Mucosa of rectum (tissue), 2 donors: ENCODE data around the gene L2HGDH.
"Not testable (repeated sequence)": the region's sequence is repeated elsewhere in the genome, so short reads cannot be mapped to it uniquely, and the experiment has no call there.

Experiments used
- H3K27ac ChIP-seq, 2 donors: one replicate each; pipeline ENCODE4 v1.7.0; 2013; ENCODE audit warnings: inconsistent platforms in 2 of 2, low read depth in 2 of 2, low read length in 2 of 2
- H3K27me3 ChIP-seq, 2 donors: one replicate each; pipeline ENCODE4 v1.7.0; 2013; ENCODE audit warnings: low read length in 2 of 2; ENCODE audit not compliant: control insufficient read depth in 2 of 2, insufficient read depth in 2 of 2
- H3K36me3 ChIP-seq, 2 donors: one replicate each; pipeline ENCODE4 v1.7.0; 2013; ENCODE audit warnings: low read length in 2 of 2; ENCODE audit not compliant: control insufficient read depth in 2 of 2, insufficient read depth in 2 of 2
- H3K4me1 ChIP-seq, 2 donors: one replicate each; pipeline ENCODE4 v1.7.0; 2013; ENCODE audit warnings: low read length in 2 of 2, mild to moderate bottlenecking in 1 of 2; ENCODE audit not compliant: control insufficient read depth in 2 of 2, insufficient read depth in 2 of 2
- H3K4me3 ChIP-seq, 2 donors: one replicate each; pipeline ENCODE4 v1.7.0; 2013; ENCODE audit warnings: low read length in 2 of 2
- H3K9ac ChIP-seq, 2 donors: one replicate each; pipeline ENCODE4 v1.7.0; 2013; ENCODE audit warnings: low read length in 2 of 2, low read depth in 1 of 2, mild to moderate bottlenecking in 1 of 2
- H3K9me3 ChIP-seq, 2 donors: one replicate each; pipeline ENCODE4 v1.7.0; 2013; ENCODE audit warnings: low read length in 2 of 2; ENCODE audit not compliant: control insufficient read depth in 2 of 2
- donor health status: healthy.
- donor health status: Normal muscosa, but diverticular disease.

The L2HGDH gene

DNA sequence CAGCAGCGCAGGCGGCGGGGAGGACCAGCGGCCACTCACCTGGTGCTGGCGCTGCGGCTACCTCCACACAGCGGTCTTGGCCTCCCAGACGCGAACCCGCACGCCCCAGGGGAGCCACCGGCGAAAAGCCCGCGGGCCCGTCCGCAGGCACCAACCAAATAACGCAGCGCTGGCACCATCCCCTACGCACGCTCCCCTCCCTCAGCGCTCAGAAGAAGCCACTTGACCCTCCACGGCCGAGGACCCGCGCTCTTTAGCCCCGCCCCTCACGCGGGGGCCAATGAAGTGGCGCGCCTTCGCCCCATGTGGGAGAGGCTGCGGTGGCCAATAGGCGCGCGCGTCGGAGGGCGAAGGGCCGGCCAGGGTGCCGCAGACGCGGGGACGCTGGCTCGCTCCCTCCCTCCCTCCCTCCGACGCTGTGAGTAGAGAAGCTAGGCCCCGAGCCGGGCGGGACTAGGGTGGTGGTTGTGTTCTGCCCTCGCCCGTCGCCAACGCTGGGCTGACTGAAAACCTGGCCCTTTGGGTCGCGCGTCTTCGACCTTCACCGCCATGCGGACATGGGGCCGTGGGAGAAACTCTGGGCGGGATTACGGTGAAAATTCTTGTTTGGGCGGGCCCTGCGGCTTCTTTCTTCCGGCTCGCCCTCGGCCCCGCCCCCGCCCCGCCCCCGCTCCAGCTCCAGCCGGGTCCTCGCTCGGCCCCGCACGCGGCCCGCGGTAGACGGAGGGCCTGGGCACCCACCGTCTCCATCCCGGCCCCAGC, at the start of gene L2HGDH, which contains the start of gene DMAC2L:
Gene L2HGDH, minus strand, starts transcription at position 258 of the 762 bp plus-strand sequence. Its CDS starts 79 bp downstream, at position 179.
Gene DMAC2L, plus strand, starts transcription at position 353 of the 762 bp plus-strand sequence. CDS start 9,164 bp downstream, outside the sequence.
- Histone ChIP-seq H3K4me1 (peaks cover 17% of the 10 kb centered on the region in 2 donors), H3K9me3 (no peaks in the 10 kb centered on the region)

DNA sequence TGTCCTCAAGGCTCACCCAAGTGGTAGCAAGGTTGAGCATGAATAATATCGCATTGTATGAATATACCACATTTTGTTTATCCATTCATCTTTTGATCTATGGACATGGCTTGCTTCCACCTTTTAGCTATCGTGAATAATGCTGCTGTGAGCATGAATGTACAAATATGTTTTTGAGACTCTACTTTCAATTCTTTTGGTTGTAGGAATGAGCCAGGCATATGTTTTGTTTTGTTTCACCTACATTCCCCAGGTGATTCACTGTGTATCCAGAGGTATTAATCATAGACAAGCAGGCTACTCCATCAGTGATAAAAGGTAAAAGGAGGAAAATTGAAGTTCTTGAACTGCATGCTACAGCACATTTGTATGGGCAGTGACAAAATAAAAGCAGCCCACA, 48.8 kb upstream of the L2HGDH start:
- Histone ChIP-seq H3K9ac (no peak overlapping the region), H3K27ac (no peak overlapping the region), H3K4me3 (no peak overlapping the region), H3K4me1 (peaks cover 11 to 19% of the 10 kb centered on the region in 2 donors), H3K9me3 (no peaks in the 10 kb centered on the region), H3K27me3 (no peaks in the 10 kb centered on the region), H3K36me3 (peaks cover 6 to 9% of the 10 kb centered on the region in 2 donors)

More for the DNA sequence above, at the start of gene L2HGDH, which contains the start of gene DMAC2L:
- peak within 1 kb of the TSS; percentile 94 to 97 for H3K27ac ChIP-seq
- peak within 1 kb of the TSS; percentile 95 to 97 for H3K4me3 ChIP-seq
- H3K27me3 ChIP-seq = no peaks in the 10 kb centered on the region
- H3K9ac ChIP-seq = peak within 1 kb of the TSS; percentile 86 to 92
- H3K36me3 ChIP-seq = no peaks in the 10 kb centered on the region

DNA sequence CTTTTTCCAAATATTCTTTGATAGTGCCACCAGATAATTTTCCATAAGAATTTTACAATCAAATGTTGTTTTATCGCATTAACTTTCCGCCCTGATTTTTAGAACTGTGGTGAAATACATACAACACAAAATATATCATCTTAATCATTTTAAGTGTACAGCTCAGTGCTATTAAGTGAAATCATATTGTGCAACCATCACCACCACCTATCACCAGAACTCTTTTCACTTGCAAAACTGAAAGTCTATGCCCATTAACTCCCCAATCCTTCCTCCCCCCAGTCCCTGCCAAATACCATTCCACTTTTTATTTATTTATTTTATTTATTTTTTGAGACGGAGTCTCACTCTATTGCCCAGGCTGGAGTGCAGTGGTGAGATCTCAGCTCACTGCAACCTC, 48.1 kb upstream of the L2HGDH start:
- H3K9me3 ChIP-seq = no peaks in the 10 kb centered on the region
- no peak overlapping the region for H3K9ac ChIP-seq
- H3K27me3 ChIP-seq = no peaks in the 10 kb centered on the region
- H3K36me3 ChIP-seq = peaks cover 6 to 9% of the 10 kb centered on the region in 2 donors
- H3K4me3 ChIP-seq = no peak overlapping the region
- no peak overlapping the region for H3K27ac ChIP-seq
- peaks cover 11 to 13% of the 10 kb centered on the region in 2 donors for H3K4me1 ChIP-seq

DNA sequence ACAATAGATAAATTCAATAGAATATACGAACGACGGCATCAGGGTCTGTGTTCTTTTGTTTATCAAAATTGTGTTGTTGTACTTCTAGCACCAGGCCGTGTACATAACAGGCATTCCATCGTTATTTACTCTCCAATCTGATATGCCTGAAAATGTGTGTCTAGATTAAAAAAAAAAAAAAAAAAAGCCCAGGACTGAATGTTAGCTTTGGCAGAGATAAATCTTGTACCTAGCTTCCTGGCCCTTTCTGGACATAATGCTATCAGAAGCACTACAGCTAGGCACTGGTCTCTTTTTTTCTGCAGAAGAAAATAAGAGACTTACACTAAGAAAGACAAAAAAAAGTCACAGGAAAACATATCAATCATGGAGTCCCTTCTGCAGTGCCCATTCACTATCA, 47.6 kb upstream of the L2HGDH start:
- Histone ChIP-seq H3K9ac (no peak overlapping the region), H3K27ac (no peak overlapping the region), H3K9me3 (no peaks in the 10 kb centered on the region), H3K27me3 (no peaks in the 10 kb centered on the region), H3K36me3 (peaks cover 6 to 9% of the 10 kb centered on the region in 2 donors), H3K4me3 (no peak overlapping the region), H3K4me1 (peaks cover 11% of the 10 kb centered on the region in 2 donors)

DNA sequence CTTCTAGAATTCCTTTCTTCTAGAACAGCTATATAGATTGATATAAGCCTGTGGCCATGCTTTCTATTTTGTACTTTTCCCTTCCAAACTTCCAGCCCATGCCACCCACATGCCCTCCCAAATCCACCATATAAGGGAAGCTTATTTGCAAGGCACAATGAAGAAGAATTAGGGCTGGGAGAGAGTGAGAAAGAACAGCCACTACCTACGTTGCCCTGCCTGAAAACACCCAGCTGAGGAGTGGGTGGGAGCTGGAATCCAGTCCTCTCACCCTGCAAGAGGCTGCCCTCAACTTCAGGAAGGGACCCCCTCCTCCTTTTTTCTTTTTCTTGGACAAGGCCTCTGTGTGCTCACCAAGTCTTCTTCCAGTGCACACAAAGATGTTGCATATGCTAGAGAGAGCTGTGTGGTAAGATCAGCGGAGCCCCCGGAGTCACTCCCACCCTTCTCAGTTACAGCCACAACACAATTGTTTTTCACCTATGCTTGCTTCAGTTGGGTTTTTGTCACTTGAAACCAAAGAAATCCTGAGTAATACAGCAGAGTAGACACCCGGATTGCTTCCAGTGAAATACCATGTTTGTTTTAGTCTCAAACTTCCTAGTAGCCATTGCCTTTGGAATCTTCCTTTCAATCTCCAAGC, 45.8 kb upstream of the L2HGDH start:
- Histone ChIP-seq H3K36me3 (peaks cover 6 to 9% of the 10 kb centered on the region in 2 donors), H3K27me3 (no peaks in the 10 kb centered on the region), H3K4me3 (no peak overlapping the region), H3K4me1 (no peaks in the 10 kb centered on the region), H3K9me3 (no peaks in the 10 kb centered on the region), H3K9ac (no peak overlapping the region), H3K27ac (no peak overlapping the region)

DNA sequence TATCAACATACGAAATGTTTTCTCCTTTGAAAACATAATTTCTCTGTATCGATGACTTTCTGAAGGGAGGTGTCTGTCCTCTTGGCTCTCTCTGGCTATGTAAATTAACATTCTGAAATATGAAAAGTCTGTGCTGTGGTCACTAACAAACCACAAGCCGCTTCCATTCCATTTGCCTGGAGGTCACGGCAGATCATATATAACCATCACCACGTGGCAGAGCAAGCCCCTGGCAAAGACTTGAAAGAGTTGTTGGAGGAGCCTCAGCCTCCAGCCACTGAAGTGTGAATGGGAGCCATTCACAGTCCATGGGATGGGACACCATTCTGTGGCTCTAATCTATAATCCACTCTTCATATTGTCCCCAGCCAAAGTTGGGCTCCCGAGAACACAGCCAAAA, 45.1 kb upstream of the L2HGDH start:
- H3K9me3 ChIP-seq = no peaks in the 10 kb centered on the region
- no peak overlapping the region for H3K9ac ChIP-seq
- H3K4me1 ChIP-seq = no peaks in the 10 kb centered on the region
- H3K36me3 ChIP-seq = peaks cover 6 to 9% of the 10 kb centered on the region in 2 donors
- H3K4me3 ChIP-seq = no peak overlapping the region
- no peak overlapping the region for H3K27ac ChIP-seq
- H3K27me3 ChIP-seq = no peaks in the 10 kb centered on the region

DNA sequence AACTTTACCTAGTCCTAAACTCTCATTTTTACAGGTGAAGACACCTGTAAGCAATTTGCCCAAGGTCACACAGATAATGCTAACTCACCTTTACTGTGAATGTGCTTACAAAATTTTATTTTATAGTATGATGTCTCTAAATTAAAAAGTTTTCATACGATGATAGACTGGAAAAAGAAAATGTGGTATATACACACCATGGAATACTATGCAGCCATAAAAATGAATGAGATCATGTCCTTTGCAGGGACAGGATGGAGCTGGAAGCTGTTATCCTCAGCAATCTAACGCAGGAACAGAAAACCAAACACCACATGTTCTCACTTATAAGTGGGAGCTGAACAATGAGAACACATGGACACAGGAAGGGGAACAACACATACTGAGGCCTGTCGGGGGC, 44.3 kb upstream of the L2HGDH start:
- H3K9ac ChIP-seq, H3K36me3 ChIP-seq, H3K27ac ChIP-seq, H3K4me3 ChIP-seq, H3K27me3 ChIP-seq, H3K4me1 ChIP-seq, H3K9me3 ChIP-seq: not testable (repeated sequence)

DNA sequence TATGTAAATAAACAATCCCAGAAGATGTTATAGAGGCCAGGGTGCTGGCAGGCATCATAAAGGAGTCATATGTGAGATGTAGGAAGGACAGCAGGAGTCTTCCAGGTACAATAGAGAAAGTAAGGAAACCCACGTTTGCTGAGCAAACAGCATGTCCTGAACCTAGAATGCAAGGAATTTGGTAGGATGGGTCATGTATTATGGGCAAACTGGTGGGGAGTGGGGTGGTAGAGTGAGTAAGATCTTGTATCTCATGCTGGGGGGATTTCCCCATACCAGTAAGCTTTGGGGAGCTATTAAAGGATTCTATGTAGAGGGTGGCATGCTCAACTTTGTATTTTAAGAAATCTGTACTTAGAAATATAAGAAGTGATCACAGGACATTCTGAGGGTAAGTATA, 43.7 kb upstream of the L2HGDH start:
- Histone ChIP-seq H3K9me3 (no peaks in the 10 kb centered on the region), H3K36me3 (peaks cover 6 to 9% of the 10 kb centered on the region in 2 donors), H3K9ac (no peak overlapping the region), H3K4me3 (no peak overlapping the region), H3K27ac (no peak overlapping the region), H3K27me3 (no peaks in the 10 kb centered on the region), H3K4me1 (no peaks in the 10 kb centered on the region)

DNA sequence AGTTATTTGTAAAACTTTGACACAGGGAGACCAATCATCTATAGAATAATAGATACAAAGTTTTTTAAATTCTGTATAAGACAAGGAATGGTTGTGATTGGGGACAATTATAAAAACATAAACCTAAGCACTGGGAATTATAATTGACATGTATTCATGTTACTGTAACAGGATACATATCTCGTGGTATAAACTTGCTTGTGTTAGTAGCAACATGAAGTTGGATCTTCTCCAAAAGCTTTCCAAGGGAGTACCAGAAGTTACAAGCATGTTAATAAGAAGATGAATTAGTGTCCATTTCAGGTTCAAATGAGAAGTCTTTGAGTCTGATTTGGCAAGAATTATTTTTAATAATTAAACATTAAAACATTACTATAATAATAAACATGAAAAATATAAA, 42.5 kb upstream of the L2HGDH start:
- no peak overlapping the region for H3K27ac ChIP-seq
- H3K4me3 ChIP-seq = no peak overlapping the region
- H3K27me3 ChIP-seq = no peaks in the 10 kb centered on the region
- H3K4me1 ChIP-seq = no peaks in the 10 kb centered on the region
- H3K9ac ChIP-seq = no peak overlapping the region
- no peaks in the 10 kb centered on the region for H3K9me3 ChIP-seq
- peaks cover 6 to 9% of the 10 kb centered on the region in 2 donors for H3K36me3 ChIP-seq

DNA sequence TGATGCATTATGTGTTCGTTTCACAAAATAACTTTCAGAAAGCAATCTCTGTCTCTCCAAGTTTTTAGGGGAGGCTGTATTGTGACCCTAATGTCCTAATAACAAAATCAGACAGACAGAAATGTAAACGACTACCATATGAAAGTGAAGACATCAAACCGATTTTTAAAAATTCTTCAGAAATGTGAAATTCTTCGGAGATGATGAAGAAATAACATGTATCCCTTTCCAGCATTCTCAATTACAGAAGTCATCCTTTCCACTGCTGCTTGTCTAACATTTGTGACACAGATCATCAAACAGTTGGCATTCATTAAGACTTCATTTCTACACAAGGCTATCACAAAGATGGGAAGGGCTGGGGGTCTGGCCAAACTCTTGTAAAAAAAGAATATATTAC, 41.1 kb upstream of the L2HGDH start:
- Histone ChIP-seq H3K27me3 (no peaks in the 10 kb centered on the region), H3K36me3 (peaks cover 3 to 6% of the 10 kb centered on the region in 2 donors)

More for the DNA sequence above, 41.1 kb upstream of the L2HGDH start:
- no peaks in the 10 kb centered on the region for H3K4me1 ChIP-seq
- H3K4me3 ChIP-seq = no peak overlapping the region
- H3K9me3 ChIP-seq = no peaks in the 10 kb centered on the region
- no peak overlapping the region for H3K9ac ChIP-seq
- H3K27ac ChIP-seq = no peak overlapping the region
